Renal cortex interstitium (tissue), 11 donors: ENCODE measurements around the gene DSTN. TPM values are rescaled to one million over a fixed set of nuclear protein-coding genes. Genes with fewer than 3 reads are reported as not detected.
A peak's percentile ranks its signal among the peaks of the same experiment; 100 is the strongest.

ENCODE experiments used
- DNase-seq, 11 donors: peaks; one replicate each; pipeline ENCODE4 v3.0.0-alpha.2; 2013; ENCODE audit warnings: low read depth in 9 of 11, low spot score in 4 of 11; ENCODE audit errors: extremely low read depth in 1 of 11
- polyA plus RNA-seq, 3 donors: library from polyadenylated mRNA; unstranded; fragments of 120-200 nt; gene quantifications; one replicate each; pipeline ENCODE4 v1.2.1, GENCODE V29; 2013; ENCODE audit not compliant: insufficient read length in 3 of 3

DSTN gene
- polyA plus RNA-seq, 3 donors = 349 to 388 (median 373) TPM

GRCh38 chr20:17616480-17617211 is 46.8 kb downstream of the DSTN start:
- no peak for DNase-seq

- DNase-seq = peak in 2 of 11 donors; percentile 35 to 44
These were observed 47.5 kb downstream of the DSTN start for GRCh38 chr20:17617212-17617867.

DNA sequence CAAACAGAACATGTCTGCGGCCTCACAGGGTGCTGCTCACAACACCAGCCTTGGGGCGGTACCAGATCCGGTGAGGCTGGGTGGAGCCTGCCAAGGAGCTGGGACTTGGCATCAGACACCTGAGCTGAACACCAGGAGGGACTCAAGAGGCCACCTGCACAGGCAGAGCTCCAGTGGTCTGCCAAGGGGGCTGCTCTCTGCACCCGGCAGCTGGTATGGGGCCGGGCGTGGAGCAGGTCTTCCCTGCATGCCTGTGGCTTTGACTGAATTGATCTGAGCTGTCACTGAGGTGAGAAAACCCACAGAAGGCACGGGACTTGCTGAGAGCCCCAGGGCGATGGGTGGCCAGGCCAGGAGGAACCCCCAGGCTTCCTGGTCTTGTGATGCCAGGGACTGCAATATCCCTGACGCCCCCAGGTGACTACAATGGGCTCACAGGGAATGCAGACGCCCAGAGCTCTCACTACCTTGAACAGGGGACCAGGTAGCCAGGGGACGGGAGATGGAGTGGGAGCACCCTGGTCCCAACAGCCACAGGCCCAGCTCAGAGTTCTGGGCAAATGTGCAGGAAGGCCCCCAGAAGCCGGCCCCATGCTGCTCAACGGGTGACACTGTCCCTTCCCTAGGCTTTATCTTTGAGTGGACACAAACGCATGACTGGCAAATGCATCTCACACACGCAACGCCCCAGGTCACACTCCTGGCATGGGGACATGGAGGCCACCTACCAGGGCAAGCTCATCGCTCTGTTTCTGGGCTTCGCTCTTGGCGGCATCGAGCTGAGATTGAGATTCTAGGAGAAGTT is 48.2 kb downstream of the DSTN start:
- DNase-seq = no peak

DNA sequence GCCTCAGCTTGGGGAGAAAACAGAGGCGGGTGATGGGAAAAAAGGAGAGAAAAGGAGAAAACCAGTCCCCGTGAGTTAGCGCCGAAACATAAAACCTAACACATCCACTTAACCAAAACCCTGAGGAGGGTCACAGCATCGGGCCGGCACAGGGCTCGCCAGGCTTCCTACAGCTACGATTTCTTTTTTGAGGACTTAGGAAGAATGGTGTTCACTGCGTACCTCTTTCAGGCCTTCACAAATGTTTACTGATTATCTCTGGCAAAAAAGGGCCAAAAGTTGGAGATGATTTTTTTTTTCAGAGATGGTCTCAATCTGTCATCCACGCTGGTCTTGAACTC is 48.8 kb downstream of the DSTN start:
- no peak for DNase-seq

GRCh38 chr20:17619351-17620093 is 49.6 kb downstream of the DSTN start:
- DNase-seq = no peak

DNA sequence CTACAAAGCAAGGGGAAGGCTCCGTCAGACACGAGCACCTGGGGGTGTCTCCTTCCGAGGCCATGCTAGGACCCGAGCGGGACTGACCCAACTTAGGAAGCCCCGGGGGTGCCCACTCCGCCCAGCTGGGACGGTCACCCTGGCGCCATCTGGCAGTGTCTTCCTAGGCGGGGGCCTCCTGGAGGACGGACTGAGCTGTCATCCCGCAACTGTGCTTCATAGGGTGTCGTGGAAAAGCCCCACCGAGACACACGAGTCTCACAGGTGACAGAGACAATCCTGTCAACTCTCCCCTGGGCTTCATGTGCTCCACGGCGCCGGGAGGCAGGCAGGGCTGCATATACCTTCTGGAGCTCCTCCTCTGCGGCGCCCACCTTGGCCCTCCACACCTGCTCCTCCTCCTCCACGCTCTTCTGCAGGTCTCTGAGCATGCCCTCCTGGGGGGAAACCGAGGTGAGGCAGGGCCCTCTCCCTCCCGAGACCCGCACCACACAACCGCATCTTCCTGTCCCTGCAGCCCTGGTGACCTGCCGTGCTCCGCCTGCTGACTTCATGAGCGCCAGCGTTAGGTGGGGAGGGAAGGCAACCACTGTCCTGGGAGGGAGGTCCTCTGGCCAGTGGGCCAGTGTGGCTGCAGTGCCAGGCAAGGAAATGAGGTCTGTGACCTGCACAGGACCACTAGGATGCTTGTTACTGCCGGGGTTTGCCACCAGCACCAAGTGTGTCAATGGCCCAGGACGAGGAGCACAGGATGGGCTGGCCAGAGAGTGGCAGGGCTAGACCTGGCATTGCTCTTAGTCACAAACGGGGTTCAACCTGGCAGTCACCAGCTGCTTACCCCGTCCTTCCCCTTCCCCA is 50.7 kb downstream of the DSTN start:
- no peak for DNase-seq

- no peak for DNase-seq
These were observed 51.5 kb downstream of the DSTN start for GRCh38 chr20:17621229-17621968.

DNA sequence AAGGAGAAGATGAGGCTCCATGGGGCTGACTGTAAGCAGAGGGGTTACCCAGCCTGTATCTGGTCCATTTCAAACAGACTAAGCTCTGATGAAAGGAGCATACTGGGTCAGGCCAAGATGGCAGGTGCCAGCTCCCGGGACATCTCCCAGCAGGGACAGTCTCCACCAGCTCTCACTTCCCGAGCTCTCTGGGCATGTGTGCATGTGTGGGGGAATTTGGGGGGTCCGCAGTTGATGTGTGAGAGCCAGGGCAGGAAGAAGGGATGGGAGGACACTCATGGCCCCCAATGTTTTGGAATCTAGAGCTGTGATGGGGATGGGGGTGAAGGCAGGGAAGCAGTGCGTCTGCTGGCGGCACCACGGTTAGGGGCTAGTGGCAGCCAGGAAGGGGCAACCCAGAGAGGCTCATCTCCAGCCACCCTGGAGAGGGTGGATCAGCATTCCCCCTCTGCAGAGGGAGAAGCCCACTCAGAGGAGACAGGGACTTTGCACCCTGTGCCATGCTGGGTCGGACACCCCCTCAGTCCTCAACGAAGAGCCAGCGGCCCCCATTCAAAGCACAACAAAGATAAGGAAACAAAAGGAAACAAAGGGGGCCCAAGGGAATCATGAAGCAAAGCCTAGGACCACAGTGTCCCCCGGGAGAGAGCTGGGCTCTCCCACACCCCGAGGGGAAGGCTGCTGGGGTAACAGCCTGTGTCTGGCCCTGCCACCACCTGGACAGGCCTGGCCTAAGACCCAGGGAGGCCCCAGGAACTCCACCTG is 52.4 kb downstream of the DSTN start:
- no peak for DNase-seq

- DNase-seq = no peak
These were observed 53.1 kb downstream of the DSTN start for GRCh38 chr20:17622851-17623508.

- DNase-seq = no peak
These were observed 54.2 kb downstream of the DSTN start for GRCh38 chr20:17624070-17624469.

DNA sequence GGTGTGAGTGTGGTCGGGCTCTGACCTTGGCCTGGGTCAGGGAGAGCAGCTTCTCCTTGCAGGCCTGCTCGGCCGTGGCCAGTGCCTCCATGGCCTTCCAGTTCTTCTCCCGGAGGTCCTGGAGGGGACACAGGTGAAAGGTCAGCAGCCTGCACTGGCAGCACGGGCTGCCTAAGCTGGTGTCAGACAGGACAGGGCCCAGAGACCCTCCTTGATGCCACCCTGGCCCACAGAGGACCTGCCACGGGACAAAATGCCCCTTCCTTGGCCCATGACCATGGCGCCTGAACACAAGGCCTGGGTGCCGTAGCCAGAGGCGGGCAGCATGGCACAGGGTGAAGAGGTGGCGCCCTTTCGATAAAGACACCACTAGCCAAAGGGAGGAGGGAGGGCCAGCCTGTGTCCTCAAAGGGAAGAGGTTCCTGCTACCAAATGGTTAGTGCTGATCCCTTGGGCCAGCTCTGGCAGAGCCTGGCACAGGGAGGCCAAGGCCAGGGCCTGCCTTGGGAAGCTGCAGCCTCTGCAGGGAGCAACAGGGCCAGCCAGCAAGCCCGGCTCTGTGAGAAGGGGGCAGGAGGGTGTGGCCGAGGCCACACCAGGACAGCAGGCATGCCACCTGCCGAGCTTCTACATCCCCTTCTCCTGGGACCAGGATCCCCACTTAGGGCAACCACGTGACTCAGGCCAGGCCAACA is 54.8 kb downstream of the DSTN start:
- DNase-seq = no peak

DNA sequence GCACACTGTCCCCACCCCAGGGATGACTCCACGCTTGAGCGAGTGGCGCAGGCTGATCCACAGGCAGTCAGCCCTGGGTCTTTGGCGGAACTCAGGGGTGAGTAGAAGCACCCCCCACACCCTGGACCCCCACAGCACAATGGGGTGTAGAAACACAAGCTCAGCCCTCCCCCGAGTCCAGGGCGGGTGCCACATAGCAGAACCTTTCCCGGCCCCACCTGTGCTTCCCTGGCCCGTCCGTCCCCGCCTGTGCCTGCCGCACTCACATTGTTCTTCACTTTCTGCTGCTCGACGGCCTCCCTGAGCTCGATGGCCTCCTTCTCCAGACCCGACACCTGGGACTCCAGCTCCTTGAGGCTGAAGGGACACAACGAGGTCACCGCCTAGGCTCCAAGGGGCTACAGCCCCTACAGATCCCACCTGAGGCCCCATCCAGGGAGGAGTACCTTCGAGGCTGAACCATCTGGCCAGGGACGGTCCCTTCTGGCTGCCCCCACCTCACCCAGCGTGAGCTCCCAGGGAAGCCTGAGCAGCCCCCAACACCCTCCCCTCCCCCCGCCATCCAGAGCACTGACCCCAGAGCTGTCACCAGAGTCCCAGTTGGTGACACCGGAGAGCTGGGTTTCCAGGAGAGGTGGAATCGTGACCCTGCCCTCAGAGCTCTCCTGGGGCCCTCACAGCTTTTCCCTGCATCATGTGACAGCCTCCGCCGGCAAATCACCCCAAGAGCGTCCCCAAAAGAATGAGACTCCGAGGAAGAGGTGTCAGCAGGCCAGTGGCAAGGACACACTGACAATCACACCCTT is 55.6 kb downstream of the DSTN start:
- no peak for DNase-seq

DNA sequence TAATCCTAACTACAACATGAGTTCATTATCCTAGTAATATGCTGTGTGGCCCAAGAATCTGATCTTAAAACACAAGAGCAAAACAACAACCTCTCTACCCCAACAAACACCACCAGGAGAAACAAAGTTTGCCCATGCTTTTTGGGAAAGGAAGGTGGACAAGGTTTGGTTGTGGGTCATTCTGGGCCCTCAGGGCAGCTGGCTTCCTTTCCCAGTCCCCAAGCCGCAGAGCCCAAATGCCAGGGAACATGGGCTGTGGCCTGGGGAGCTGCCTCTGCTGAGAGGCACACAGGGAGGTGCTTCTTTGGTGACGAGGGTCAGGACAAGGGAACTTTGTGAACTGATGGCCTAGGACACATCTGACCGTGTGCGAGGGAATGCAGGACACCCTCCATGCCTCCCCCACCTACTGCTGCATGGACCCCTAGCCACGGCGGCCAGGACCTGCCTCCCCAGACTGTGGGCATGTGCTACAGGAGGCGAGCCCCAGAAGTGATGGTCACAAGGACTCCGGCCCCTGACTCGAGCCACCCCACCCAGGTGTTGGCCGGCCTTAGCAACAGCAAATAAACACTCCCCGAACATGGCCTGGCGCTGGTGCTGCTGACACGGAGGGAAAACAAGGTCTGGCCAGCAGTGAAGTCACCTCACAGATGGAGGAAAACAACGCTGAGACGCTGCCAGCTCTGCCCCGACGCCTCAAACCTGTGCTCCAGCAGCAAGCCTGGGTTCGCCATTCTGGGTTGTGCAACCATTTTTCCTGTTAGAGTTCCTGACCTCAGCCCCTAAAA is 56.5 kb downstream of the DSTN start:
- DNase-seq = no peak

GRCh38 chr20:17627101-17627955 is 57.5 kb downstream of the DSTN start:
- DNase-seq = no peak
